ENCODE measurements around the gene PDE2A. TPM values are rescaled to one million over a fixed set of nuclear protein-coding genes. Genes with fewer than 3 reads are reported as not detected.

Gene PDE2A
- total and polyA plus RNA-seq, 7 experiments from 2014 or later = 0.97 to 9.0 (median 1.7) TPM; not detected in 2

GRCh38 chr11:72702577-72703241 is 28.5 kb upstream of the PDE2A start:
- Mint-ChIP-seq H3K4me3 (no peak overlapping the region), H3K36me3 (peaks cover 10 to 40% (median 26%) of the 10 kb centered on the region in 5 donors), H3K27me3 (no peaks in the 10 kb centered on the region), H3K4me1 (peaks cover 0 to 16% (median 5%) of the 10 kb centered on the region in 7 donors), H3K9me3 (no peaks in the 10 kb centered on the region), H3K27ac (peak overlapping the region in 3 of 9 donors; percentile 56 to 69 (median 60))
- Histone ChIP-seq H3K4me1 (ENCODE audit: control insufficient read depth in 2 of 2, insufficient read depth in 2 of 2, low read length in 2 of 2) (no peaks in the 10 kb centered on the region), H3K9me3 (ENCODE audit: control insufficient read depth in 2 of 3, low read length in 3 of 3) (no peaks in the 10 kb centered on the region), H3K36me3 (ENCODE audit: control insufficient read depth in 2 of 3, insufficient read depth in 3 of 3, low read length in 3 of 3) (peaks cover 28 to 99% (median 30%) of the 10 kb centered on the region in 3 experiments), H3K4me3 (ENCODE audit: low read length) (no peak overlapping the region), H3K27ac (ENCODE audit: low read depth, low read length) (peak overlapping the region; percentile 9), H3K27me3 (ENCODE audit: control insufficient read depth in 2 of 2, insufficient read depth in 2 of 2, low read length in 2 of 2) (no peaks in the 10 kb centered on the region)
- ChIA-PET POLR2A (interaction anchor here (1.1 kb wide), 1 partner anchor 20 kb away, joined by 4 read pairs; no protein-coding TSS in a partner anchor), CTCF (interaction anchor here (0.9 kb wide), 1 partner anchor 21 kb away, joined by 4 read pairs; no protein-coding TSS in a partner anchor)
- intact Hi-C loops (cut with micrococcal nuclease) = no loop called here
- no peak for ATAC-seq
- DNase-seq = no peak

GRCh38 chr11:72702096-72702495 is 27.9 kb upstream of the PDE2A start:
- H3K36me3 Mint-ChIP-seq = peaks cover 5 to 34% (median 20%) of the 10 kb centered on the region in 5 donors
- POLR2A ChIA-PET = interaction anchor here (1.1 kb wide), 1 partner anchor 20 kb away, joined by 4 read pairs; no protein-coding TSS in a partner anchor

GRCh38 chr11:72701466-72701865 is 27.2 kb upstream of the PDE2A start:
- Histone ChIP-seq H3K4me1 (ENCODE audit: control insufficient read depth in 2 of 2, insufficient read depth in 2 of 2, low read length in 2 of 2) (no peaks in the 10 kb centered on the region), H3K27me3 (ENCODE audit: control insufficient read depth in 2 of 2, insufficient read depth in 2 of 2, low read length in 2 of 2) (no peaks in the 10 kb centered on the region), H3K36me3 (ENCODE audit: control insufficient read depth in 2 of 3, insufficient read depth in 3 of 3, low read length in 3 of 3) (peaks cover 22 to 99% (median 24%) of the 10 kb centered on the region in 3 experiments), H3K27ac (ENCODE audit: low read depth, low read length) (no peak overlapping the region), H3K4me3 (ENCODE audit: low read length) (no peak overlapping the region), H3K9me3 (ENCODE audit: control insufficient read depth in 2 of 3, low read length in 3 of 3) (no peaks in the 10 kb centered on the region)
- Mint-ChIP-seq H3K9me3 (no peaks in the 10 kb centered on the region), H3K27ac (peak overlapping the region in 2 of 9 donors; percentile 38 to 78), H3K27me3 (no peaks in the 10 kb centered on the region), H3K4me1 (peaks cover 0 to 7% (median 0%) of the 10 kb centered on the region in 7 donors), H3K4me3 (no peak overlapping the region), H3K36me3 (peaks cover 5 to 32% (median 20%) of the 10 kb centered on the region in 5 donors)
- ChIA-PET POLR2A (no interaction called here), CTCF (no interaction called here)
- no peak for ATAC-seq
- no peak for DNase-seq
- intact Hi-C loops (cut with micrococcal nuclease) = no loop called here

More at GRCh38 chr11:72702096-72702495, 27.9 kb upstream of the PDE2A start:
- Histone ChIP-seq H3K36me3 (ENCODE audit: control insufficient read depth in 2 of 3, insufficient read depth in 3 of 3, low read length in 3 of 3) (peaks cover 23 to 99% (median 24%) of the 10 kb centered on the region in 3 experiments), H3K27me3 (ENCODE audit: control insufficient read depth in 2 of 2, insufficient read depth in 2 of 2, low read length in 2 of 2) (no peaks in the 10 kb centered on the region), H3K4me3 (ENCODE audit: low read length) (no peak overlapping the region), H3K27ac (ENCODE audit: low read depth, low read length) (no peak overlapping the region), H3K9me3 (ENCODE audit: control insufficient read depth in 2 of 3, low read length in 3 of 3) (no peaks in the 10 kb centered on the region), H3K4me1 (ENCODE audit: control insufficient read depth in 2 of 2, insufficient read depth in 2 of 2, low read length in 2 of 2) (no peaks in the 10 kb centered on the region)
- DNase-seq (no peak), ATAC-seq (no peak)
- intact Hi-C loops (cut with micrococcal nuclease) = no loop called here
- H3K9me3 Mint-ChIP-seq = no peaks in the 10 kb centered on the region
- peak overlapping the region in 2 of 9 donors; percentile 38 to 56 for H3K27ac Mint-ChIP-seq
- CTCF ChIA-PET = no interaction called here
- H3K27me3 Mint-ChIP-seq = no peaks in the 10 kb centered on the region
- peaks cover 0 to 10% (median 0%) of the 10 kb centered on the region in 7 donors for H3K4me1 Mint-ChIP-seq
- H3K4me3 Mint-ChIP-seq = no peak overlapping the region

- intact Hi-C loops (cut with micrococcal nuclease) = no loop called here
- no peak overlapping the region for H3K4me3 Mint-ChIP-seq
- H3K9me3 ChIP-seq (ENCODE audit: control insufficient read depth in 2 of 3, low read length in 3 of 3) = no peaks in the 10 kb centered on the region
- no peak for DNase-seq
- ChIA-PET CTCF (interaction anchor here (1.0 kb wide), 1 partner anchor 28 kb away, joined by 3 read pairs; no protein-coding TSS in a partner anchor), POLR2A (no interaction called here)
- no peak overlapping the region for H3K27ac ChIP-seq (ENCODE audit: low read depth, low read length)
- H3K36me3 Mint-ChIP-seq = peaks cover 5 to 27% (median 20%) of the 10 kb centered on the region in 5 donors
- peak overlapping the region in 5 of 9 donors; percentile 25 to 78 (median 44) for H3K27ac Mint-ChIP-seq
- no peak overlapping the region for H3K4me3 ChIP-seq (ENCODE audit: low read length)
- peaks cover 26 to 100% (median 29%) of the 10 kb centered on the region in 3 experiments for H3K36me3 ChIP-seq (ENCODE audit: control insufficient read depth in 2 of 3, insufficient read depth in 3 of 3, low read length in 3 of 3)
- peaks cover 0 to 6% (median 0%) of the 10 kb centered on the region in 7 donors for H3K4me1 Mint-ChIP-seq
- H3K4me1 ChIP-seq (ENCODE audit: control insufficient read depth in 2 of 2, insufficient read depth in 2 of 2, low read length in 2 of 2) = no peaks in the 10 kb centered on the region
- no peak for ATAC-seq
- no peaks in the 10 kb centered on the region for H3K9me3 Mint-ChIP-seq
- H3K27me3 Mint-ChIP-seq = no peaks in the 10 kb centered on the region
- H3K27me3 ChIP-seq (ENCODE audit: control insufficient read depth in 2 of 2, insufficient read depth in 2 of 2, low read length in 2 of 2) = no peaks in the 10 kb centered on the region
These were observed 25.9 kb upstream of the PDE2A start for GRCh38 chr11:72700146-72700545.

- H3K4me1 Mint-ChIP-seq = peaks cover 0 to 14% (median 4%) of the 10 kb centered on the region in 7 donors
- peak overlapping the region in 2 of 9 donors; percentile 56 to 76 for H3K27ac Mint-ChIP-seq
- Histone ChIP-seq H3K4me1 (ENCODE audit: control insufficient read depth in 2 of 2, insufficient read depth in 2 of 2, low read length in 2 of 2) (no peaks in the 10 kb centered on the region), H3K9me3 (ENCODE audit: control insufficient read depth in 2 of 3, low read length in 3 of 3) (no peaks in the 10 kb centered on the region), H3K27me3 (ENCODE audit: control insufficient read depth in 2 of 2, insufficient read depth in 2 of 2, low read length in 2 of 2) (no peaks in the 10 kb centered on the region), H3K36me3 (ENCODE audit: control insufficient read depth in 2 of 3, insufficient read depth in 3 of 3, low read length in 3 of 3) (peaks cover 28 to 100% (median 40%) of the 10 kb centered on the region in 3 experiments), H3K4me3 (ENCODE audit: low read length) (no peak overlapping the region), H3K27ac (ENCODE audit: low read depth, low read length) (no peak overlapping the region)
- no peak for DNase-seq
- POLR2A ChIA-PET = no interaction called here
- no peaks in the 10 kb centered on the region for H3K9me3 Mint-ChIP-seq
- H3K27me3 Mint-ChIP-seq = no peaks in the 10 kb centered on the region
- intact Hi-C loops (cut with micrococcal nuclease) = no loop called here
- CTCF ChIA-PET = no interaction called here
- peaks cover 11 to 38% (median 27%) of the 10 kb centered on the region in 5 donors for H3K36me3 Mint-ChIP-seq
- no peak for ATAC-seq
- no peak overlapping the region for H3K4me3 Mint-ChIP-seq
These were observed 23.6 kb upstream of the PDE2A start for GRCh38 chr11:72697814-72698213.

GRCh38 chr11:72696866-72697700 is 22.9 kb upstream of the PDE2A start:
- Histone ChIP-seq H3K27ac (ENCODE audit: low read depth, low read length) (no peak overlapping the region), H3K36me3 (ENCODE audit: control insufficient read depth in 2 of 3, insufficient read depth in 3 of 3, low read length in 3 of 3) (peaks cover 28 to 100% (median 37%) of the 10 kb centered on the region in 3 experiments), H3K4me1 (ENCODE audit: control insufficient read depth in 2 of 2, insufficient read depth in 2 of 2, low read length in 2 of 2) (no peaks in the 10 kb centered on the region), H3K4me3 (ENCODE audit: low read length) (no peak overlapping the region), H3K9me3 (ENCODE audit: control insufficient read depth in 2 of 3, low read length in 3 of 3) (no peaks in the 10 kb centered on the region), H3K27me3 (ENCODE audit: control insufficient read depth in 2 of 2, insufficient read depth in 2 of 2, low read length in 2 of 2) (no peaks in the 10 kb centered on the region)
- H3K4me1 Mint-ChIP-seq = peaks cover 0 to 14% (median 4%) of the 10 kb centered on the region in 7 donors
- H3K27ac Mint-ChIP-seq = no peak overlapping the region
- H3K4me3 Mint-ChIP-seq = no peak overlapping the region
- DNase-seq (no peak), ATAC-seq (peak; percentile 46)
- ChIA-PET CTCF (no interaction called here), POLR2A (no interaction called here)
- peaks cover 11 to 45% (median 27%) of the 10 kb centered on the region in 5 donors for H3K36me3 Mint-ChIP-seq
- no peaks in the 10 kb centered on the region for H3K27me3 Mint-ChIP-seq
- no peaks in the 10 kb centered on the region for H3K9me3 Mint-ChIP-seq
- intact Hi-C loops (cut with micrococcal nuclease) = no loop called here

Measured in naive thymus-derived CD4-positive, alpha-beta T cell (primary cell).